Measurements from ENCODE around the gene PGP.
"Not testable (repeated sequence)": the region's sequence is repeated elsewhere in the genome, so short reads cannot be mapped to it uniquely, and the experiment has no call there.

The PGP gene

DNA sequence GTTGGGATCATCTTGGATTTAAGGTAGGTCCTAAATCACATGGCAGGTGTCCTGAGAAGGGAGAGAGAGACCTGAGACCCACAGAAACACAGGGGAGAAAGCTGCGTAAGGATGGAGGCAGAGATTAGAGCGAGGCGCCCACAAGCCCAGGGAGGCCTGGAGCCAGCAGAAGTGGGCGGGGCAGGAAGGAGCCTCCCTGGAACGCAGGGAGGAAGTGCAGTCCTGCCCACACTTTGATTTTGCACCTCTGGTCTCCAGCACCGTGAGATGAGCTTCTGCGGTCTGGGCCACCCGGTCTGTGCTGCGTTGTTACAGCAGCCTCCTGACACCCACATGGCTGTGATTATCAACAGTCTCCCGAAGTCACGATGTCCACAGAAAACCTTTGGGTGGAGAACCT, 28.0 kb upstream of the PGP start:
- H3K4me1 ChIP-seq = peaks cover 0 to 19% (median 11%) of the 10 kb centered on the region in 10 experiments; a peak in 15 of 20 replicates
- no peak overlapping the region for H3K4me3 ChIP-seq
- TF ChIP-seq Cebpa-rat (IDR thresholded peaks at IDR 0.05) = no peak
- no peak overlapping the region for H3K27ac ChIP-seq
- H3K36me3 ChIP-seq = peaks cover 53 to 92% (median 74%) of the 10 kb centered on the region in 11 experiments
- peak overlapping the region in 1 of 11 experiments; percentile 9; a peak in 2 of 22 replicates for H3K9ac ChIP-seq
- H4K20me1 ChIP-seq = peaks cover 9 to 86% (median 54%) of the 10 kb centered on the region in 11 experiments; a peak in 21 of 22 replicates
- H3K9me3 ChIP-seq (replicated peaks in 1 of 11) = no peaks in the 10 kb centered on the region
- peak overlapping the region in 4 of 11 experiments; percentile 13 to 59 (median 52); a peak in 7 of 22 replicates for H3K4me2 ChIP-seq
- peaks cover 3 to 10% (median 7%) of the 10 kb centered on the region in 11 experiments; a peak in 20 of 22 replicates for H3K27me3 ChIP-seq

DNA sequence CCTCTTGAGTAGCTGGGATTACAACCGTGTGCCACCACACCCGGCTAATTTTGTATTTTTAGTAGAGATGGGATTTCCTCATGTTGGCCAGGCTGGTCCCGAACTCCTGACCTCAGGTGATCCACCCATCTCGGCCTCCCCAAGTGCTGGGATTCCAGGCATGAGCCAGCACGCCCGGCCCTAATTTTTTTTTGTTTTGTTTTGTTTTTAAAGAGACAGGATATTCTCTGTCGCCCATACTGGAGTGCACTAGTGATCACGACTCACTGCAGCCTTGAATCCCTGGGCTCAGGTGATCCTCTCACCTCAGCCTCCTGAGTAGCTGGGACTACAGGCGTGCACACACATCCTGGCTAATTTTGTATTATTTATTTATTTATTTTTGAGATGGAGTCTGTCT, 25.7 kb upstream of the PGP start:
- H3K4me3 ChIP-seq; H3K9me3 ChIP-seq (replicated peaks in 1 of 11); H3K27ac ChIP-seq; H3K9ac ChIP-seq; H3K4me2 ChIP-seq: not testable (repeated sequence)
- Histone ChIP-seq H4K20me1 (peaks cover 14 to 93% (median 75%) of the 10 kb centered on the region in 11 experiments; a peak in 21 of 22 replicates), H3K27me3 (peaks cover 19 to 33% (median 25%) of the 10 kb centered on the region in 11 experiments), H3K36me3 (peaks cover 43 to 89% (median 70%) of the 10 kb centered on the region in 11 experiments), H3K4me1 (peaks cover 0 to 19% (median 11%) of the 10 kb centered on the region in 10 experiments; a peak in 15 of 20 replicates)

DNA sequence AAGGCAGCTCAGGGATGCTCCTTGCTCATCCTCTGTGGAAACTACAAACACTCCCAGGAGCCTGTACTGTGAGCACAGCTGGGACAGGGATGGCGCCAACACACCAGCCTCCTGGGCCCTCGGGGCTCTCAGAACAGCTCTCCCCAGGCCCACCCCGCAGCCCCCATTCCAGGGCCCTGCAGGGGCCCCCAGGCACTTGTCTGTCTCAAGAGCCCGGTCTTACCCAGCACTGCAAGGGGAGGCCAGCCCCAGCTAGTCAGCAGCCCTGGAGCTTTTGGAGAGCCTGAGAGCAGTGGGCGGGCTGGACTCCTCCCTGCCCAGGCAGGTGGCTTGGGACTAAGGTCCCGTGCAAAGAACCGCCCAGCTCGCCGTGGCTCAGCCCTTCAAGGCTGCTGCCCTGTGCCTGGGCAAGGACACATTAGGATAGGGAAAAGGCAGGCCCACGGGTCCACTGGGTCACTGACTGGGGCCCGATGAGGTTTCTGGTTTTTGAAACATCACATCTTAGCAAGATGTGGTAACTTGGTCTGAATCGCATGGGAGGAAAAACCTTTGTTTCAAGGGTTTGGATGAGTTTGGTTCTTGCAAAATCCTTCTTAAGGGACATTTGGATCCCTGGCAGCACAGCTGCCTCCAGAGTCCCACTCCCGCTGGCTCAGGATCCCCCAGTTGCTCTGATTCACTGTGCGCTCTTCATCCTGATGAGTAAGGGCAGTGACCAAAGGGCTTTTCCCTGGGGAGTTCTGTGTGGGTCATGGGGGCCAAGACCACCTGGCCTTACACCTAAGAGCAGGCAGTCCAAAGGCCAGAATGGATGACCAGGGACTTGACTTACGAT, 24.4 kb upstream of the PGP start:
- H3K4me3 ChIP-seq = no peak overlapping the region
- H3K9me3 ChIP-seq (replicated peaks in 1 of 11) = no peaks in the 10 kb centered on the region
- H3K4me1 ChIP-seq = peaks cover 3 to 18% (median 13%) of the 10 kb centered on the region in 10 experiments
- peaks cover 19 to 37% (median 25%) of the 10 kb centered on the region in 11 experiments for H3K27me3 ChIP-seq
- H3K4me2 ChIP-seq = no peak overlapping the region
- H4K20me1 ChIP-seq = peaks cover 18 to 91% (median 77%) of the 10 kb centered on the region in 11 experiments; a peak in 21 of 22 replicates
- H3K27ac ChIP-seq = no peak overlapping the region
- H3K9ac ChIP-seq = peak overlapping the region in 1 of 11 experiments; percentile 8; a peak in 1 of 22 replicates
- peaks cover 42 to 88% (median 68%) of the 10 kb centered on the region in 11 experiments for H3K36me3 ChIP-seq
- TF ChIP-seq Cebpa-rat (IDR thresholded peaks at IDR 0.05) = no peak

DNA sequence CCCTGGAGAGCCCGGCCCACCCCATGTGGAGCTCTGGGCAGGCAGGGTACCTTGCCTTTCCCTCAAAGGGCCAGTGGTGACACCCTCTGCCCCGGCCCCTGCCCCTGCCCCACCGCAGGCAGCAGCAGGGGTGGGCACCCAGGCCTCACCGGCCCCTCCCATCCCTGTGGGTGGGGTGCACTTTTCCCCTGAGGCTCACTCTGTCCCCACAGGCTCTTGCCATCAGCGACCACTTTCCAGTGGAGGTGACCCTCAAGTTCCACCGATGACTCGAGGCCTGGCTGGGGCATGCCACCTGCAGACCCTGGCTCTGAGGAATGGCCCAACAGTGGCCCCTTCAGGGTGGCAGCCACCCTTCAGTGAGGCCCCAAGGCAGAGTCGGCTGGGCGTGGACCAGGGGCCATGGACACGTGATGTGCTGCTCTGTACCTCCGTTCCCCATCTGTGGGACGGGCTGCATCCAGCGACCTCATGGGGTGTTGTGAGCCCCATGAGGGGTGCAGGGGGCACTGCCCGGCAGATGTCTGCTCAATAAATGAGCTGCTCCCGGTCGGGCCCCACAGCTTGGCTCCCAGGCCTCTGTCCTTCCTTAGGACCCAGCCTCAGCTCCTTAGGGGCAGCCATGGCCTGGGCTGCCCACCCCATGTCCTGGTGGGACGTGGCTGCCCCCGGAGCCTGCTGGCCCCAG, 23.7 kb upstream of the PGP start:
- peaks cover 19 to 37% (median 25%) of the 10 kb centered on the region in 11 experiments for H3K27me3 ChIP-seq
- H3K9me3 ChIP-seq (replicated peaks in 1 of 11) = no peaks in the 10 kb centered on the region
- H4K20me1 ChIP-seq = peaks cover 21 to 91% (median 77%) of the 10 kb centered on the region in 11 experiments; a peak in 21 of 22 replicates
- H3K4me1 ChIP-seq = peaks cover 7 to 19% (median 13%) of the 10 kb centered on the region in 10 experiments
- H3K4me2 ChIP-seq = no peak overlapping the region
- no peak overlapping the region for H3K27ac ChIP-seq
- H3K9ac ChIP-seq = peak overlapping the region in 1 of 11 experiments; percentile 8; a peak in 1 of 22 replicates
- peaks cover 42 to 88% (median 68%) of the 10 kb centered on the region in 11 experiments for H3K36me3 ChIP-seq
- no peak for TF ChIP-seq Cebpa-rat (IDR thresholded peaks at IDR 0.05)
- H3K4me3 ChIP-seq = no peak overlapping the region

DNA sequence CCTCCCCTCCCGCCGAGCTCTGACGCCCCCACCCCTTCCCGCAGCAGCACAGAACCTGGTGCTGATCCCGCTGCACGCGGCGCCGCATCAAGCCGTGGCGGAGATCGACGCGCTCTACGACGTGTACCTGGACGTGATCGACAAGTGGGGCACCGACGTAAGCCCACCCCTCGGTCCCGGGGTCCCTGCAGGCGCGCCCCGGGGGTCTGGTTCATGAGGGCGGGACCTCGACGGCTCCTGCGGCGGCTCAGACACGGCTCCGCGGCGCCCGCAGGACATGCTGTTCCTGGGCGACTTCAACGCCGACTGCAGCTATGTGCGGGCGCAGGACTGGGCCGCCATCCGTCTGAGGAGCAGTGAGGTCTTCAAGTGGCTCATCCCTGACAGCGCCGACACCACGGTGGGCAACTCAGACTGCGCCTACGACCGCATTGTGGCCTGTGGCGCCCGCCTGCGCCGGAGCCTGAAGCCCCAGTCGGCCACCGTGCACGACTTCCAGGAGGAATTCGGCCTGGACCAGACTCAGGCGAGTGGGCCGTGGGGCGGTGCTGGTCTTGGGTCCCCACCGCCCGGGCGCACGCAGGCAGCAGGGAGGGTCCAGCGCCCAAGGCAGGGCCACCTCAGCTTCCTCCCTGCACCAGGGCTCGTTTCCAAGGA, 23.0 kb upstream of the PGP start:
- Histone ChIP-seq H3K9me3 (replicated peaks in 1 of 11) (no peaks in the 10 kb centered on the region), H3K4me1 (peaks cover 3 to 16% (median 12%) of the 10 kb centered on the region in 10 experiments), H3K4me3 (no peak overlapping the region), H3K4me2 (no peak overlapping the region), H3K9ac (no peak overlapping the region), H3K27me3 (peaks cover 19 to 37% (median 25%) of the 10 kb centered on the region in 11 experiments), H4K20me1 (peaks cover 16 to 91% (median 75%) of the 10 kb centered on the region in 11 experiments; a peak in 21 of 22 replicates), H3K36me3 (peaks cover 42 to 88% (median 68%) of the 10 kb centered on the region in 11 experiments), H3K27ac (no peak overlapping the region)
- no peak for TF ChIP-seq Cebpa-rat (IDR thresholded peaks at IDR 0.05)

DNA sequence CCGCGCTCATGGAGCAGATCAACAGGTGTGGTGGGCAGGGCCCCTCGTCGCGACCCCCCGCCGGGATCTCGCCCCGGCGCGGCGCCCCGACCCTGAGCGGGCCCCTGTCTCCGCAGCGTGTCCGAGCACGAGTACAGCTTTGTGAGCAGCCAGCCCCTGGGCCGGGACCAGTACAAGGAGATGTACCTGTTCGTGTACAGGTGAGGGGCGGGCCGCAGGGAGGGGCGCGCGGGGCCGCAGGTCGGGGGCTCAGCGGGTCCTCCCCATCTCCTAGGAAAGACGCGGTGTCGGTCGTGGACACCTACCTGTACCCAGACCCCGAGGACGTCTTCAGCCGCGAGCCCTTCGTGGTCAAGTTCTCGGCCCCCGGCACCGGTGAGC, 22.5 kb upstream of the PGP start:
- Histone ChIP-seq H3K9me3 (replicated peaks in 1 of 11) (no peaks in the 10 kb centered on the region), H3K27me3 (peaks cover 19 to 37% (median 25%) of the 10 kb centered on the region in 11 experiments), H3K9ac (no peak overlapping the region), H3K27ac (no peak overlapping the region), H3K36me3 (peaks cover 43 to 88% (median 68%) of the 10 kb centered on the region in 11 experiments), H3K4me1 (peaks cover 0 to 16% (median 11%) of the 10 kb centered on the region in 10 experiments; a peak in 12 of 20 replicates), H3K4me2 (no peak overlapping the region), H4K20me1 (peaks cover 16 to 91% (median 74%) of the 10 kb centered on the region in 11 experiments; a peak in 21 of 22 replicates), H3K4me3 (no peak overlapping the region)
- no peak for TF ChIP-seq Cebpa-rat (IDR thresholded peaks at IDR 0.05)

DNA sequence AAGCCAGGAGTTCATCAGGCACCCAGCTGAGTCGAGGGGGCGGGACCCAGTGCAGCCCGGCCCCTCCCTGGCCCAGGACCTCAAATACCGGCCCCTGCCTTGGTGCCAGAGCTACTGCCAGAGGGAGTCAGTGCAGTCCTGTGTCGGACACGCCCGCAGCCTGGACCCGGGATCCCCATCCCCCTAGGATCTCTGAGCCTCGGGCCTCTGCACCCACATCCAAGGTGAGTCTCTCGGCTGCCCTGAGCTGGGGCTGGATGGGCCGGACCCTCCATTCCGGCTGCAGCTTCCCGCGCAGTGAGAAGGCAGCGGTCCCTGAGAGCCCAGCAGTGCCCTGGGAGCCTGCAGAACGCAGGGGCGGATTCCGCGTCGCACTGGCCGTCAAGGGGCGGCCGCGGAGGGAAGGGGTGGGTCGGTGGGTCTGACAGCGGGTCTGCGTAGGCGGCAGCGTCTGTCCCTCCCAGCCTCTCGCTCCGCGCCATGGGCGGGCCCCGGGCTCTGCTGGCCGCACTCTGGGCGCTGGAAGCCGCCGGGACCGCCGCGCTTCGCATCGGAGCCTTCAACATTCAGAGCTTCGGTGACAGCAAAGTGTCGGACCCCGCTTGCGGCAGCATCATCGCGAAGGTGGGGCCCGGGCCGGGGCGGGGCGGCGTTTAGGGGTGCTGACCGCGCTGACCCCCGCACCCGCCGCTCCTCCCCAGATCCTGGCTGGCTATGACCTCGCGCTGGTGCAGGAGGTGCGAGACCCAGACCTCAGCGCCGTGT, 21.9 kb upstream of the PGP start, which contains the start of gene DNASE1L2:
Gene DNASE1L2 (plus strand): TSS at position 108 of the 765 bp plus-strand sequence. CDS start 373 bp downstream, at position 481.
- peaks cover 48 to 89% (median 70%) of the 10 kb centered on the region in 11 experiments for H3K36me3 ChIP-seq
- H3K27ac ChIP-seq = no peak within 1 kb of the TSS
- peaks cover 19 to 37% (median 25%) of the 10 kb centered on the region in 11 experiments for H3K27me3 ChIP-seq
- H4K20me1 ChIP-seq = peaks cover 16 to 92% (median 78%) of the 10 kb centered on the region in 11 experiments; a peak in 21 of 22 replicates
- no peaks in the 10 kb centered on the region for H3K9me3 ChIP-seq (replicated peaks in 1 of 11)
- H3K9ac ChIP-seq = no peak within 1 kb of the TSS
- H3K4me2 ChIP-seq = no peak within 1 kb of the TSS
- H3K4me1 ChIP-seq = peaks cover 0 to 16% (median 11%) of the 10 kb centered on the region in 10 experiments; a peak in 12 of 20 replicates
- no peak within 1 kb of the TSS for H3K4me3 ChIP-seq
- TF ChIP-seq Cebpa-rat (IDR thresholded peaks at IDR 0.05) = no peak

Data from BLaER1 treated with 17β-estradiol and CSF1 and Interleukin-3, amounts not matched to agents 10 nM and 100 nM (cell line).